Measurements from ENCODE around the gene MIDN. TPM values are rescaled to one million over a fixed set of nuclear protein-coding genes. Genes with fewer than 3 reads are reported as not detected.
A peak's percentile ranks its signal among the peaks of the same experiment; 100 is the strongest.

MIDN gene
- total and polyA plus RNA-seq, 10 of the 15 experiments (the other 5 are each of a cell fraction or from before 2014, with no cell fraction given): 0.38 to 51.5 (median 7.2) TPM

GRCh38 chr19:1254530-1255185 lies 6.3 kb downstream of the MIDN start:
- 94% methylated on average over 18 of the region's 20 CpGs for WGBS (ENCODE audit: insufficient coverage, insufficient replicate concordance, low lambda C conversion rate, missing lambda C conversion rate)
- ChIA-PET RAD21 (ENCODE audit: unreplicated experiment) (interaction anchor here (0.5 kb wide), 1 partner anchor 60 kb away, joined by 5 read pairs; no protein-coding TSS in a partner anchor), POLR2A (interaction anchor here (2.1 to 2.3 kb wide), 3 partner anchors 10 to 15 kb away, joined by 9 to 14 read pairs (median 13); partner anchors contain the start of gene CIRBP), CTCF (interaction anchor here (2.3 kb wide), 2 partner anchors 11 kb away, joined by 17 to 26 read pairs; no protein-coding TSS in a partner anchor), SMC1A (ENCODE audit: uncharacterized antibody, unreplicated experiment) (interaction anchor here (0.9 kb wide), 1 partner anchor 12 kb away, joined by 3 read pairs; no protein-coding TSS in a partner anchor)
- peaks cover 18% of the 10 kb centered on the region for H3K4me1 ChIP-seq (ENCODE audit: control insufficient read depth, insufficient read depth, low read length)
- no peak overlapping the region for H3K9ac ChIP-seq (ENCODE audit: control insufficient read depth, insufficient read depth, low read length)
- BruUV-seq (replicated peaks): no TSS peak
- H3K36me3 ChIP-seq (ENCODE audit: control insufficient read depth in 2 of 2, insufficient read depth in 2 of 2, low read length in 1 of 2): peaks cover 14 to 29% of the 10 kb centered on the region in 2 experiments; a peak in 3 of 4 replicates
- peaks cover 65% of the 10 kb centered on the region for H3K79me2 ChIP-seq (ENCODE audit: control insufficient read depth, insufficient read depth, low read length)
- in situ Hi-C loops (cut with MboI) (no loop called here), intact Hi-C loops (cut with micrococcal nuclease; ENCODE audit: unreplicated experiment) (no loop called here)
- no peak overlapping the region for H3K4me2 ChIP-seq (ENCODE audit: control insufficient read depth, insufficient read depth)
- no peak overlapping the region for H3K4me3 ChIP-seq
- H3K27ac ChIP-seq (ENCODE audit: control insufficient read depth, insufficient read depth): no peak overlapping the region
- ATAC-seq: no peak
- TF ChIP-seq ZZZ3 (IDR thresholded peaks at IDR 0.05; ENCODE audit: control insufficient read depth, insufficient read length, low read depth): no peak
- TF ChIP-seq EED (IDR thresholded peaks at IDR 0.05; ENCODE audit: low read depth): no peak
- no peak for TF ChIP-seq ESRRA (IDR thresholded peaks at IDR 0.05; ENCODE audit: low read length)
- no peak for TF ChIP-seq ZNF274 (IDR thresholded peaks at IDR 0.05; ENCODE audit: insufficient read depth, insufficient read length)
- TF ChIP-seq NR2F1 (conservative IDR thresholded peaks at IDR 0.05): peak; percentile 19; the same call in 1 of the 2 replicates
- no peak for TF ChIP-seq YBX1 (IDR thresholded peaks at IDR 0.05)
- TF ChIP-seq EGR1 (IDR thresholded peaks at IDR 0.05; ENCODE audit: borderline replicate concordance in 1 of 2, low read depth in 2 of 2, low read length in 2 of 2): no peak
- TF ChIP-seq POLR2AphosphoS5 (IDR thresholded peaks at IDR 0.05; ENCODE audit: low read length): peak; percentile 48; the same call in 1 of the 2 replicates
- H2AFZ ChIP-seq (ENCODE audit: control insufficient read depth, low read depth, low read length): no peak overlapping the region
- no peak for FAIRE-seq
- no peak for DNase-seq (ENCODE audit: low read depth, low spot score)
- no peaks in the 10 kb centered on the region for H4K20me1 ChIP-seq (ENCODE audit: control insufficient read depth, insufficient read depth)
- H3K9me3 ChIP-seq (replicated peaks; ENCODE audit: control insufficient read depth, insufficient read depth, low read length): no peaks in the 10 kb centered on the region
- no peaks in the 10 kb centered on the region for H3K27me3 ChIP-seq (replicated peaks in 1 of 2; ENCODE audit: control insufficient read depth in 2 of 2, insufficient read depth in 2 of 2, low read length in 1 of 2)

Measured in GM12878 (cell line).